ENCODE data around the gene CA12.

CA12 gene

GRCh38 chr15:63277893-63278456 lies 103.7 kb downstream of the CA12 start:
- no peak for DNase-seq (ENCODE audit: low read depth in 2 of 2)
- TF ChIP-seq CTCF (IDR thresholded peaks at IDR 0.05; ENCODE audit: low read depth, low read length) = no peak
- peak overlapping the region; percentile 79 to 80 for H3K4me3 ChIP-seq (replicated peaks in 1 of 2; ENCODE audit: low read depth in 2 of 2, low read length in 2 of 2)

GRCh38 chr15:63277038-63277892 lies 104.4 kb downstream of the CA12 start, which contains the start of gene APH1B:
Gene APH1B, plus strand, starts transcription at chr15:63277605. Its CDS starts 19 bp downstream, at chr15:63277624.
- DNase-seq (ENCODE audit: low read depth in 2 of 2) = peak; percentile 56 to 76
- no peak for TF ChIP-seq CTCF (IDR thresholded peaks at IDR 0.05; ENCODE audit: low read depth, low read length)
- peak within 1 kb of the TSS; percentile 79 to 80 for H3K4me3 ChIP-seq (replicated peaks in 1 of 2; ENCODE audit: low read depth in 2 of 2, low read length in 2 of 2)

- H3K4me3 ChIP-seq (replicated peaks in 1 of 2; ENCODE audit: low read depth in 2 of 2, low read length in 2 of 2) = peak overlapping the region; percentile 56 to 80
- TF ChIP-seq CTCF (IDR thresholded peaks at IDR 0.05; ENCODE audit: low read depth, low read length) = no peak
- no peak for DNase-seq (ENCODE audit: low read depth in 2 of 2)
These were observed 105.2 kb downstream of the CA12 start for GRCh38 chr15:63276342-63277037.

- TF ChIP-seq CTCF (IDR thresholded peaks at IDR 0.05; ENCODE audit: low read depth, low read length) = no peak
- no peak for DNase-seq (ENCODE audit: low read depth in 2 of 2)
- no peak overlapping the region for H3K4me3 ChIP-seq (replicated peaks in 1 of 2; ENCODE audit: low read depth in 2 of 2, low read length in 2 of 2)
These were observed 107.2 kb downstream of the CA12 start for GRCh38 chr15:63274427-63274826.

All from cardiac fibroblast (primary cell).